GM12878 (cell line): ENCODE data around the gene PIGBOS1. TPM values are rescaled to one million over a fixed set of nuclear protein-coding genes. Genes with fewer than 3 reads are reported as not detected.

Experiments
- CHD1 ChIP-seq: IDR thresholded peaks from 2 replicates; pipeline ENCODE4 v1.6.1; 2012; ENCODE audit warnings: low read depth, low read length, improper control_type of control experiment
- EED ChIP-seq: sonication (generic); IDR thresholded peaks from 2 replicates; pipeline ENCODE4 v1.6.1; 2016; ENCODE audit warnings: antibody characterized with exemption, low read depth
- IKZF2 ChIP-seq, 2 experiments: fragments of 450-650 bp; IDR thresholded peaks; 2 replicates each; pipeline ENCODE4 v1.6.1; 2017; ENCODE audit warnings: mild to moderate bottlenecking in 2 of 2, moderate library complexity in 2 of 2
- NFXL1 ChIP-seq: fragments of 450-650 bp; IDR thresholded peaks from 2 replicates; pipeline ENCODE4 v1.6.1; 2017; ENCODE audit warnings: antibody characterized with exemption, mild to moderate bottlenecking, borderline replicate concordance
- NR2C1 ChIP-seq: fragments of 450-650 bp; IDR thresholded peaks from 2 replicates; pipeline ENCODE4 v1.6.1; 2017; ENCODE audit warnings: antibody characterized with exemption, mild to moderate bottlenecking, moderate library complexity
- PBX3 ChIP-seq: IDR thresholded peaks from 2 replicates; pipeline ENCODE4 v1.6.1; 2011; ENCODE audit warnings: mild to moderate bottlenecking, low read depth, low read length, moderate library complexity; ENCODE audit not compliant: insufficient replicate concordance
- POU2F2 ChIP-seq: IDR thresholded peaks from 3 replicates; pipeline ENCODE4 v1.6.1; 2011; ENCODE audit warnings: low read depth, mild to moderate bottlenecking, low read length, borderline replicate concordance
- RCOR1 ChIP-seq: conservative IDR thresholded peaks from 2 replicates; pipeline ENCODE4 v1.6.1; 2012; ENCODE audit warnings: low read depth, low read length, improper control_type of control experiment
- TARDBP ChIP-seq: IDR thresholded peaks from 2 replicates; pipeline ENCODE4 v1.6.1; 2016; ENCODE audit warnings: borderline replicate concordance
- polyA plus RNA-seq, 11 experiments: library from polyadenylated mRNA; depleted of rRNA in 4 of 11; unstranded in 6 of 11; stranded (reverse) in 5 of 11; fragments of >200 nt; fragmentation: Nextera tagmentation in 4 of 11; fragmentation: Illumina TruSeq in 1 of 11; extraction: Ambion mirVana in 4 of 11; extraction: Trizol in 1 of 11; gene quantifications; 1 replicate in 1 of 11; 2 replicates in 10 of 11; pipeline versions ENCODE4 v1.2.1 to v1.2.3, GENCODE V29; 2011 to 2016; ENCODE audit warnings: inconsistent platforms in 2 of 11, missing spikeins in 2 of 11, low read depth in 1 of 11
- total RNA-seq, 4 experiments: library from RNA; depleted of rRNA in 3 of 4; stranded (reverse); fragments of >200 nt in 3 of 4; fragmentation: Illumina TruSeq in 1 of 4; extraction: Trizol in 1 of 4; gene quantifications; 2 replicates each; pipeline versions ENCODE4 v1.2.1 to v1.2.3, GENCODE V29; 2013 to 2021
- TF ChIP-seq, protein P1 (sequence below): fragments of 450-650 bp; formaldehyde crosslinking; IDR thresholded peaks from 2 replicates; pipeline ENCODE4 v1.5.0; 2022; ENCODE audit warnings: mild to moderate bottlenecking, missing genetic modification characterization
- TF ChIP-seq, protein P2 (sequence below): IDR thresholded peaks from 2 replicates; pipeline ENCODE4 v1.6.1; 2011; ENCODE audit warnings: low read depth, mild to moderate bottlenecking, low read length, moderate library complexity, borderline replicate concordance; ENCODE audit errors: extremely low read depth

PIGBOS1 gene
- total and polyA plus RNA-seq, 10 of the 15 experiments (the other 5 are each of a cell fraction or from before 2014, with no cell fraction given), result 7.1 to 24.7 (median 10.2) TPM

GRCh38 chr15:55289746-55290527 lies 29.0 kb downstream of the PIGBOS1 start, which contains the start of gene RAB27A (continued):
- TF ChIP-seq, protein P1, sequence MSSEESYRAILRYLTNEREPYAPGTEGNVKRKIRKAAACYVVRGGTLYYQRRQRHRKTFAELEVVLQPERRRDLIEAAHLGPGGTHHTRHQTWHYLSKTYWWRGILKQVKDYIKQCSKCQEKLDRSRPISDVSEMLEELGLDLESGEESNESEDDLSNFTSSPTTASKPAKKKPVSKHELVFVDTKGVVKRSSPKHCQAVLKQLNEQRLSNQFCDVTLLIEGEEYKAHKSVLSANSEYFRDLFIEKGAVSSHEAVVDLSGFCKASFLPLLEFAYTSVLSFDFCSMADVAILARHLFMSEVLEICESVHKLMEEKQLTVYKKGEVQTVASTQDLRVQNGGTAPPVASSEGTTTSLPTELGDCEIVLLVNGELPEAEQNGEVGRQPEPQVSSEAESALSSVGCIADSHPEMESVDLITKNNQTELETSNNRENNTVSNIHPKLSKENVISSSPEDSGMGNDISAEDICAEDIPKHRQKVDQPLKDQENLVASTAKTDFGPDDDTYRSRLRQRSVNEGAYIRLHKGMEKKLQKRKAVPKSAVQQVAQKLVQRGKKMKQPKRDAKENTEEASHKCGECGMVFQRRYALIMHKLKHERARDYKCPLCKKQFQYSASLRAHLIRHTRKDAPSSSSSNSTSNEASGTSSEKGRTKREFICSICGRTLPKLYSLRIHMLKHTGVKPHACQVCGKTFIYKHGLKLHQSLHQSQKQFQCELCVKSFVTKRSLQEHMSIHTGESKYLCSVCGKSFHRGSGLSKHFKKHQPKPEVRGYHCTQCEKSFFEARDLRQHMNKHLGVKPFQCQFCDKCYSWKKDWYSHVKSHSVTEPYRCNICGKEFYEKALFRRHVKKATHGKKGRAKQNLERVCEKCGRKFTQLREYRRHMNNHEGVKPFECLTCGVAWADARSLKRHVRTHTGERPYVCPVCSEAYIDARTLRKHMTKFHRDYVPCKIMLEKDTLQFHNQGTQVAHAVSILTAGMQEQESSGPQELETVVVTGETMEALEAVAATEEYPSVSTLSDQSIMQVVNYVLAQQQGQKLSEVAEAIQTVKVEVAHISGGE, result no peak
- TF ChIP-seq TARDBP (no peak), EED (peak; percentile 65), NFXL1 (no peak), NR2C1 (no peak), CHD1 (0 out of 2 replicates have a peak, but pooled peaks have one; percentile 62), RCOR1 (no peak), PBX3 (no peak), IKZF2 (IDR thresholded peaks at IDR 0.05) (peak; percentile 51 to 53; a peak in 3 of 4 replicates), POU2F2 (no peak)
- TF ChIP-seq, protein P2, sequence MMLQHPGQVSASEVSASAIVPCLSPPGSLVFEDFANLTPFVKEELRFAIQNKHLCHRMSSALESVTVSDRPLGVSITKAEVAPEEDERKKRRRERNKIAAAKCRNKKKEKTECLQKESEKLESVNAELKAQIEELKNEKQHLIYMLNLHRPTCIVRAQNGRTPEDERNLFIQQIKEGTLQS, result no peak
